Measurements from ENCODE around the gene ZNF423.

The ZNF423 gene

GRCh38 chr16:49842972-49843371, 12.9 kb downstream of the ZNF423 start:
- no peak overlapping the region for H3K27ac ChIP-seq
- TF ChIP-seq CTCF (conservative IDR thresholded peaks at IDR 0.05) = no peak

GRCh38 chr16:49839017-49839825, 16.7 kb downstream of the ZNF423 start:
- TF ChIP-seq CTCF (conservative IDR thresholded peaks at IDR 0.05) = no peak
- no peak overlapping the region for H3K27ac ChIP-seq

GRCh38 chr16:49838441-49839016, 17.4 kb downstream of the ZNF423 start:
- no peak overlapping the region for H3K27ac ChIP-seq
- TF ChIP-seq CTCF (conservative IDR thresholded peaks at IDR 0.05) = no peak

GRCh38 chr16:49837688-49838410, 18.1 kb downstream of the ZNF423 start:
- H3K27ac ChIP-seq = no peak overlapping the region
- no peak for TF ChIP-seq CTCF (conservative IDR thresholded peaks at IDR 0.05)

GRCh38 chr16:49836668-49837067, 19.2 kb downstream of the ZNF423 start:
- no peak for TF ChIP-seq CTCF (conservative IDR thresholded peaks at IDR 0.05)
- H3K27ac ChIP-seq = no peak overlapping the region

- no peak for TF ChIP-seq CTCF (conservative IDR thresholded peaks at IDR 0.05)
- no peak overlapping the region for H3K27ac ChIP-seq
Observed at GRCh38 chr16:49836218-49836617, 19.7 kb downstream of the ZNF423 start.

GRCh38 chr16:49835161-49835777, 20.6 kb downstream of the ZNF423 start:
- TF ChIP-seq CTCF (conservative IDR thresholded peaks at IDR 0.05) = no peak
- H3K27ac ChIP-seq = no peak overlapping the region

Data from VCaP (cell line).